Activated naive CD8-positive, alpha-beta T cell treated with anti-CD3 and anti-CD28 coated beads, Interleukin-2, amount 10 ng/mL, durations not matched to agents 7 days and 5 days (primary cell): ENCODE results near the gene VPS16. TPM values are rescaled to one million over a fixed set of nuclear protein-coding genes. Genes with fewer than 3 reads are reported as not detected.

ENCODE experiments used
- ATAC-seq: fragments of 150-1000 bp; cut with Tn5 transposase; one replicate; pipeline ENCODE4 v1.10.0; 2021; ENCODE audit warnings: low read depth, moderate library complexity
- POLR2A ChIA-PET: fragments of 350-600 bp; sonication (Branson Sonifier 250); formaldehyde crosslinking; loops from one replicate; lab custom pipeline; 2021; ENCODE audit warnings: antibody characterized with exemption; lab: Charles Lee
- DNase-seq: peaks from one replicate; pipeline ENCODE4 v3.0.0; 2021
- H3K27ac Mint-ChIP-seq: one replicate; pipeline ENCODE4 v1.8.0; 2022; ENCODE audit warnings: mild to moderate bottlenecking, mixed read lengths
- H3K27me3 Mint-ChIP-seq: one replicate; pipeline ENCODE4 v1.8.0; 2022; ENCODE audit warnings: mild to moderate bottlenecking, moderate library complexity, mixed read lengths
- H3K36me3 Mint-ChIP-seq: one replicate; pipeline ENCODE4 v1.8.0; 2021; ENCODE audit warnings: mild to moderate bottlenecking, mixed read lengths
- H3K4me1 Mint-ChIP-seq: one replicate; pipeline ENCODE4 v1.8.0; 2021; ENCODE audit warnings: mixed read lengths
- H3K4me3 Mint-ChIP-seq: one replicate; pipeline ENCODE4 v1.8.0; 2022; ENCODE audit warnings: mild to moderate bottlenecking, moderate library complexity, mixed read lengths
- H3K9me3 Mint-ChIP-seq: one replicate; pipeline ENCODE4 v1.8.0; 2021; ENCODE audit warnings: mixed read lengths
- total RNA-seq, 2 experiments: library from RNA; stranded (reverse); gene quantifications; one replicate each; pipeline ENCODE4 v1.2.3, GENCODE V29; 2021

Gene VPS16
- total RNA-seq, 2 experiments from 2014 or later, result 54.6 to 56.7 TPM

GRCh38 chr20:2849529-2849928, 9.0 kb downstream of the VPS16 start:
- H3K27me3 Mint-ChIP-seq, result no peaks in the 10 kb centered on the region

DNA sequence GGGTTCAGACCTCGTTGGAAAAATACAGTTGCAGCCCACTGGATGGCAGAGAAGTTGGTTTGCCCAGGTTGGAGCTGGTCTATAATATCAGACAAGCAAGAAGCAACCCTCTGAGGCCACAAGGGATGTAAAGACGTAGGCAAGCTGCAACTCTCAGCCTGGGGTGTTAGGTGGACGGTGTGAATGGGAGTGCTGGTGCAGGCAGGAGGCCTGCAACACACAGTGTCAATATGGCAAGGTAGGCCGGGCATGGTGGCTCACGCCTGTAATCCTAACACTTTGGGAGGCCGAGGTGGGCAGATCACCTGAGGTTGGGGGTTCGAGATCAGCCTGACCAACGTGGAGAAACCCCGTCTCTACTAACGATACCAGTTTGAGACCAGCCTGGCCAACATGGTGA, 10.5 kb downstream of the VPS16 start:
- Mint-ChIP-seq H3K27me3 (no peaks in the 10 kb centered on the region), H3K4me3 (no peak overlapping the region), H3K27ac (peak overlapping the region; percentile 25), H3K4me1 (peaks cover 22% of the 10 kb centered on the region), H3K9me3 (no peaks in the 10 kb centered on the region), H3K36me3 (peaks cover 10% of the 10 kb centered on the region)
- ATAC-seq (no peak), DNase-seq (no peak)
- POLR2A ChIA-PET, result interaction anchor here (2.3 kb wide), 1 partner anchor 11 kb away, joined by 14 read pairs; the partner anchor contains the start of genes PCED1A and VPS16

More at GRCh38 chr20:2849529-2849928, 9.0 kb downstream of the VPS16 start:
- H3K9me3 Mint-ChIP-seq, result no peaks in the 10 kb centered on the region
- DNase-seq (no peak), ATAC-seq (no peak)
- H3K4me3 Mint-ChIP-seq, result no peak overlapping the region
- POLR2A ChIA-PET, result interaction anchor here (1.1 to 1.3 kb wide), 2 partner anchors 9 to 24 kb away, joined by 3 to 6 read pairs; partner anchors contain the start of genes PCED1A, PTPRA and VPS16
- H3K27ac Mint-ChIP-seq, result no peak overlapping the region
- peaks cover 16% of the 10 kb centered on the region for H3K36me3 Mint-ChIP-seq
- peaks cover 32% of the 10 kb centered on the region for H3K4me1 Mint-ChIP-seq

DNA sequence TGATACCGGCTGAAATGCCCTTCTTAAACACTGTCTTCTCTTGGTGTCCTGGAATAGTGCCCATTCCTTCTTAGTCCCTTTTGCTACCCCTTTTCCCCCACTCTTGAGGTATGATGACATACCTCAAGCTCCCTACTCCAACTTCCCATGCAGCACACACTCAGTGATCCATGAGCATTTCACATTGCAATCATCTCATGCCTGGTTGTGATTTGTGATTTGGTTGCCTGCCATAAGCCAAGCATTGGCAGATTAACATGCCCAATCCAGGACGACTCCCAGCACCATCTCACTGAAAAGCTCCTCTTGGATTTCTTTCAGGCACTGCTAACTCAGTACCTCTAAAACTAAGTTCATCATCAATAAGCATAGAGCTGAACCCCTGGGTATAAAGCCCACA, 18.0 kb downstream of the VPS16 start:
- no peak for ATAC-seq
- peaks cover 6% of the 10 kb centered on the region for H3K4me1 Mint-ChIP-seq
- H3K4me3 Mint-ChIP-seq, result no peak overlapping the region
- H3K27ac Mint-ChIP-seq, result no peak overlapping the region
- no peaks in the 10 kb centered on the region for H3K27me3 Mint-ChIP-seq
- POLR2A ChIA-PET, result interaction anchor here (1.3 kb wide), 1 partner anchor 186 kb away, joined by 3 read pairs; no protein-coding TSS in a partner anchor
- no peaks in the 10 kb centered on the region for H3K9me3 Mint-ChIP-seq
- H3K36me3 Mint-ChIP-seq, result peaks cover 10% of the 10 kb centered on the region
- DNase-seq, result no peak

DNA sequence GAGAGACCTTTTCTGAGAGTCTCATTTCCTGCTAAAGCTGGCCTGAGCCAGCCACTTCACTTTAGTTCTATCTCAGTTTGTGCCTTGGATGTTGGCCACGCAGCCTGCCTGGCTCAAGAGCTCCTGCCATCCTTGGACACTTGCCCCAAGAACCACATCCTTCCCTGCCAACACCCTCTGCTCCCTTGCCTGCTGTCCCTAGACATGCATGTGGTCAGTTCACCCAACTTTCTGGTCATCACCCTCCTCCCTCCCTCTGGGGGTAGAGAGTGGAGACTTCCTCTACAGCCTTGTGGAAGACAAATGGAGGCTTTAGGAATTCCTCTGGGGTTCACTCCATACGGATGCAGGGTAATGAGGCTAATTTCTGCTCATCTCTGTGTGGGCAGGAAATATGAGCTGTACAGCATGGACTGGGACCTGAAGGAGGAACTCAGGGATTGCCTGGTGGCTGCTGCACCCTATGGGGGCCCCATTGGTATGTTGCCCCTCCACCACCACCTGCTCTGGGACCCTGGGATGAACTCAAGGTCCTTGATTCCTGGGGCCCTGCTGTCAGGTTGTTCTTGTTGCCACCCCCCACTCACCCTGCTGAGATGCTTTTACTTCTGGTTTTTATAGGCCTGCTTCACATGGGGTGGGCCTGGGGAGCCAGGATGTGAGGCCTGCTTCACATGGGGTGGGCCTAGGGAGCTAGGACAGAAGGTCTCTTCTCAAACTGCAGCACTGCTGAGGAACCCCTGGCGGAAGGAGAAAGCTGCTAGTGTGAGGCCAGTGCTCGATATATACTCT, 19.0 kb downstream of the VPS16 start:
- DNase-seq (no peak), ATAC-seq (no peak)
- Mint-ChIP-seq H3K27me3 (no peaks in the 10 kb centered on the region), H3K4me1 (peaks cover 5% of the 10 kb centered on the region), H3K4me3 (no peak overlapping the region), H3K36me3 (peaks cover 9% of the 10 kb centered on the region), H3K27ac (no peak overlapping the region), H3K9me3 (no peaks in the 10 kb centered on the region)
- POLR2A ChIA-PET, result interaction anchor here (0.5 kb wide), 1 partner anchor 49 kb away, joined by 6 read pairs; no protein-coding TSS in a partner anchor

GRCh38 chr20:2864626-2865025, 24.1 kb downstream of the VPS16 start:
- ATAC-seq (no peak), DNase-seq (no peak)
- peaks cover 32% of the 10 kb centered on the region for H3K4me1 Mint-ChIP-seq
- no peak overlapping the region for H3K27ac Mint-ChIP-seq
- H3K4me3 Mint-ChIP-seq, result no peak overlapping the region
- H3K9me3 Mint-ChIP-seq, result no peaks in the 10 kb centered on the region
- POLR2A ChIA-PET, result interaction anchor here (0.6 to 2.3 kb wide), 4 partner anchors 9 to 33 kb away, joined by 3 to 8 read pairs (median 6); partner anchors contain the start of genes PCED1A, PTPRA and VPS16
- no peaks in the 10 kb centered on the region for H3K27me3 Mint-ChIP-seq
- H3K36me3 Mint-ChIP-seq, result peaks cover 12% of the 10 kb centered on the region

DNA sequence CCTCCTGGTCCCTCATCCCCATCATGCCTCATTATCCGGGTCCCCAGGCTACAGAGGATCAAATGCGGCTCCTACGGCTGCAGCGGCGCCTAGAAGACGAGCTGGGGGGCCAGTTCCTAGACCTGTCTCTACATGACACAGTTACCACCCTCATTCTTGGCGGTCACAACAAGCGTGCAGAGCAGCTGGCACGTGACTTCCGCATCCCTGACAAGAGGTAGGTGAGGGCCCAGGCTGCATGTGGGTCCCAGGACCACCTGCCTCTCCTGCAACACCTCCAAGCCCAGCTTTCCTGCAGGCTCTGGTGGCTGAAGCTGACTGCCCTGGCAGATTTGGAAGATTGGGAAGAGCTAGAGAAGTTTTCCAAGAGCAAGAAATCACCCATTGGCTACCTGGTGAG, 24.6 kb downstream of the VPS16 start:
- peaks cover 12% of the 10 kb centered on the region for H3K36me3 Mint-ChIP-seq
- no peaks in the 10 kb centered on the region for H3K27me3 Mint-ChIP-seq
- H3K27ac Mint-ChIP-seq, result peak overlapping the region; percentile 74
- peak overlapping the region; percentile 51 for H3K4me3 Mint-ChIP-seq
- POLR2A ChIA-PET, result interaction anchor here (1.3 to 2.3 kb wide), 3 partner anchors 8 to 25 kb away, joined by 3 to 8 read pairs (median 7); partner anchors contain the start of genes PCED1A, PTPRA and VPS16
- H3K9me3 Mint-ChIP-seq, result no peaks in the 10 kb centered on the region
- DNase-seq (no peak), ATAC-seq (no peak)
- peaks cover 32% of the 10 kb centered on the region for H3K4me1 Mint-ChIP-seq

GRCh38 chr20:2865630-2866029, 25.1 kb downstream of the VPS16 start:
- POLR2A ChIA-PET, result interaction anchor here (0.6 to 2.3 kb wide), 4 partner anchors 8 to 453 kb away, joined by 3 to 8 read pairs (median 6); partner anchors contain the start of genes PCED1A, PTPRA and VPS16
- Mint-ChIP-seq H3K27ac (peak overlapping the region; percentile 74), H3K4me3 (peak overlapping the region; percentile 55), H3K4me1 (peaks cover 36% of the 10 kb centered on the region), H3K27me3 (no peaks in the 10 kb centered on the region), H3K36me3 (peaks cover 12% of the 10 kb centered on the region), H3K9me3 (no peaks in the 10 kb centered on the region)
- ATAC-seq (peak; percentile 84), DNase-seq (peak; percentile 62)

- Mint-ChIP-seq H3K36me3 (peaks cover 9% of the 10 kb centered on the region), H3K4me3 (peak overlapping the region; percentile 55), H3K27ac (peak overlapping the region; percentile 74), H3K4me1 (peaks cover 42% of the 10 kb centered on the region), H3K27me3 (no peaks in the 10 kb centered on the region), H3K9me3 (no peaks in the 10 kb centered on the region)
- POLR2A ChIA-PET, result interaction anchor here (0.6 kb wide), 2 partner anchors 388 to 452 kb away, joined by 5 to 6 read pairs; no protein-coding TSS in a partner anchor
- no peak for DNase-seq
- ATAC-seq, result peak; percentile 18
Measured at GRCh38 chr20:2866236-2866635, 25.7 kb downstream of the VPS16 start.

DNA sequence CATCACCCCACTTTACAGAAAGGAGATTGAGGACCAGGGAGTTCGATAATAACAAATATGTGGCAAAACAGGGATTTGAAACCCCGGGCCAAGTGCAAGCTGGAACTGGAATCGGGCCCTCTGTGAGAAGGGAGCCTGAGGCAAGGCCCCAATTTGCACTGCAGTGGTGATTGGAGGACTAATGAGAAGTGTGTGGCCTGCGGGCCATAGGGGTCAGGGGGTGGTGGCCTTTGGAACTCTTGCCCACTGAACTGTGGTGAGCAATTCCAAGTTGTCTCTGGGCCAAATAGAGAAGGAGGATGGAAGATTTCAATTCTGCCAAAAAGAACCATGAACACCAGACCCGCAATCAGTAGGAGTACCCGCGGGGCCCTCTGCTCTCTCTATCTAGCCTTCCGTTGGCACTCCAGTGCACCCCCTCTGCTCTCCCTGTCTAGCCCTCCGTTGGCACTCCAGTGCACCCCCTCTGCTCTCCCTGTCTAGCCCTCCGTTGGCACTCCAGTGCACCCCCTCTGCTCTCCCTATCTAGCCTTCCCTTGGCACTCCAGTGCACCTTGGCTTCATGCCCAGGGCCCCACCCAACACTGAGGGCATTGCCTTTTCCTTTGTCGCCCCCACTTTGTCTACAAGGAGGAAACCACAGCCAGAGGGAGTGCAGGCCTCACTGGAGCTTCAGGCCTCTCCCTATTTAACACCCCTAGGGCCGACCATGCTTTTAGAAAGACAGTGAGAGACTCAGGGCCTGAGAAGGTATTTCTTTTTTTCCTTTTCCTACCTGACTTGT, 26.7 kb downstream of the VPS16 start:
- Mint-ChIP-seq H3K9me3 (no peaks in the 10 kb centered on the region), H3K36me3 (peaks cover 6% of the 10 kb centered on the region), H3K4me3 (no peak overlapping the region), H3K4me1 (peaks cover 47% of the 10 kb centered on the region), H3K27me3 (no peaks in the 10 kb centered on the region), H3K27ac (peak overlapping the region; percentile 46)
- no peak for DNase-seq
- no peak for ATAC-seq
- POLR2A ChIA-PET, result no interaction called here

DNA sequence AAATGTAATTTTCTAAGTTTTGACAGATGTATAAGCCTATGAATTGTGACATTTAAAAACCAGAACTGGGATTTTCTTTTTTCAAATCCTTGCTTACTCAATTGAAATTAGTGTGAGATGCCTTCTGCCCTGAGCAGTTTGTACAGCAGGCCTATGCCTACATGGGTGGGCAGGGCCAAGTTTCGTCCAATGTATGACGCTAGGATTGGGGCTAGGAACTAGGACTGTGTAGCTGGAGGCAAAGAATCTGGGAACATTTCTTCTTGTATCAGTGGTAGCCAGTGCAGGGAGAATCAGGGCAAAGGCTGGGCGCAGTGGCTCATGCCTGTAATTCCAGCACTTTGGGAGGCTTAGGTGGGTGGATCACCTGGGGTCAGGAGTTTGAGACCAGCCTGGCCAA, 28.8 kb downstream of the VPS16 start:
- POLR2A ChIA-PET, result no interaction called here
- no peaks in the 10 kb centered on the region for H3K27me3 Mint-ChIP-seq
- H3K36me3 Mint-ChIP-seq, result peaks cover 8% of the 10 kb centered on the region
- H3K9me3 Mint-ChIP-seq, result no peaks in the 10 kb centered on the region
- ATAC-seq, result no peak
- H3K4me3 Mint-ChIP-seq, result no peak overlapping the region
- H3K4me1 Mint-ChIP-seq, result peaks cover 52% of the 10 kb centered on the region
- DNase-seq, result no peak
- H3K27ac Mint-ChIP-seq, result no peak overlapping the region

GRCh38 chr20:2871111-2871465, 30.5 kb downstream of the VPS16 start:
- H3K9me3 Mint-ChIP-seq, result no peaks in the 10 kb centered on the region
- DNase-seq (no peak), ATAC-seq (no peak)
- peaks cover 9% of the 10 kb centered on the region for H3K36me3 Mint-ChIP-seq
- no peaks in the 10 kb centered on the region for H3K27me3 Mint-ChIP-seq
- H3K4me1 Mint-ChIP-seq, result peaks cover 53% of the 10 kb centered on the region
- POLR2A ChIA-PET, result interaction anchor here (1.1 to 3.3 kb wide), 3 partner anchors 31 to 174 kb away, joined by 3 to 15 read pairs (median 4); partner anchors contain the start of genes MRPS26, PCED1A and VPS16
- no peak overlapping the region for H3K27ac Mint-ChIP-seq
- H3K4me3 Mint-ChIP-seq, result peak overlapping the region; percentile 21

GRCh38 chr20:2871661-2872458, 31.3 kb downstream of the VPS16 start:
- ATAC-seq, result peak; percentile 22
- Mint-ChIP-seq H3K36me3 (peaks cover 12% of the 10 kb centered on the region), H3K4me3 (peak overlapping the region; percentile 90), H3K4me1 (peaks cover 50% of the 10 kb centered on the region), H3K27ac (peak overlapping the region; percentile 93), H3K27me3 (no peaks in the 10 kb centered on the region), H3K9me3 (no peaks in the 10 kb centered on the region)
- POLR2A ChIA-PET, result interaction anchor here (1.0 to 3.3 kb wide), 8 partner anchors 29 to 337 kb away, joined by 3 to 15 read pairs (median 4); partner anchors contain the start of genes ITPA, MRPS26, NOP56 and OXT
- DNase-seq, result no peak
